ACHN (cell line): Measurements from ENCODE around the gene PDE11A.
A peak's percentile ranks its signal among the peaks of the same experiment; 100 is the strongest.

ENCODE experiments used
- DNase-seq: peaks from one replicate; pipeline ENCODE4 v3.0.0-alpha.2; 2015
- in situ Hi-C: cut with HindIII; loops from 2 replicates; pipeline ENCODE4 v1.10.0; 2017; ENCODE audit warnings: low sequenced_read_pairs, low pct_ligation_motif_present, low pct_unique_long_range_greater_than_20kb

The PDE11A gene

GRCh38 chr2:178029342-178029741, 43.2 kb downstream of the PDE11A start:
- in situ Hi-C loops = no loop called here
- no peak for DNase-seq

DNA sequence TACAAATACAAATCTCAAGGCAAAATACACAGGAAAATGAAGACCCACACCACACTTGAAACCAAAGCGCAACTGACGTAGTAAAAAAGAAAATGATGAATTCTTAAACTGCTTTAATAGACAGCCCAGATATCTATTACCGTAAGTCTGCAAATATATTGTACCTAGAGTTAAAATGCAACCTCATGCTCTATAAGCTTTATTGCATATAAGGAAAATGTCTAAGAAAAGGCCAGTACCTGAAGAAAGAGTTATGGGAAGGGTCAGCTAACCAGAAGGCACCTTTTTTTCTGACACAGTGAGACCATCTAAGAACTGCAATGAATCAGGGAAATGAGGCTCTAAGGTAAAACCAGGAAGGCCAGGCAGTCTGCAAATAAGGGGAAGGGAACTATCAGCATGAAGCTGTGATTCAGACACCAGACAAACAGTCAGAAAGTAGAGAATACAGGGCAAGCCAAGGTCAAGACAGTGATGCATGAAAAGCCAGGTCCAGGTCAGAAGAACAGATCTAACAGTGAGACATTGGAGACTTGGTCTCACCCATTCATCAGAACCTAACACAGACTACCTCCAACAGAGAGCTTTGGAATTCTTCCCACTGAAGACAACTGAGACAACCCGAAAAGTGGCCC, 46.9 kb downstream of the PDE11A start:
- in situ Hi-C loops = no loop called here

GRCh38 chr2:178018141-178018540, 54.4 kb downstream of the PDE11A start:
- no peak for DNase-seq
- in situ Hi-C loops = no loop called here

More for the DNA sequence above, 46.9 kb downstream of the PDE11A start:
- DNase-seq = peak; percentile 35

DNA sequence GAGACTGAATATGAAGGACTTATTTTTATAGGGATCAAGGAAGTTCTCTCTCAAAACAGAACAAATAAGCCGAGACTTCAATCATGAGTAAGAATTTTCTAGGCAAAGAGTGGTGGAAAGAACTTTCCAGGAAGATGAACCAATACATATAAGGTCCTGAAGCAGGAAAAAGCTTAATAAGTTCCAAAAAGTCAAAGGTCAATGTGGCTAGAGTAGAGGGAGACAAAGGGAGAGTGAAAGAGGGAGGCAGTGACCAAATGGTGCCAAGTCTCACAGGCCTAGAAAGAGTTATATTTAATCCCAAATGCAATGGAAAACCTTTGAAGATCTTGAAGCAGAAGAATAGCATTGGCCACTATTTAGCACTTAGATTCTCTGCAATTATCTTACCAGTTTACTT, 56.0 kb downstream of the PDE11A start:
- in situ Hi-C loops = no loop called here
- no peak for DNase-seq

- DNase-seq = no peak
- in situ Hi-C loops = no loop called here
Observed at GRCh38 chr2:178012639-178013038, 59.9 kb downstream of the PDE11A start.

- no peak for DNase-seq
- in situ Hi-C loops = no loop called here
Observed at GRCh38 chr2:178009813-178010212, 62.8 kb downstream of the PDE11A start.

DNA sequence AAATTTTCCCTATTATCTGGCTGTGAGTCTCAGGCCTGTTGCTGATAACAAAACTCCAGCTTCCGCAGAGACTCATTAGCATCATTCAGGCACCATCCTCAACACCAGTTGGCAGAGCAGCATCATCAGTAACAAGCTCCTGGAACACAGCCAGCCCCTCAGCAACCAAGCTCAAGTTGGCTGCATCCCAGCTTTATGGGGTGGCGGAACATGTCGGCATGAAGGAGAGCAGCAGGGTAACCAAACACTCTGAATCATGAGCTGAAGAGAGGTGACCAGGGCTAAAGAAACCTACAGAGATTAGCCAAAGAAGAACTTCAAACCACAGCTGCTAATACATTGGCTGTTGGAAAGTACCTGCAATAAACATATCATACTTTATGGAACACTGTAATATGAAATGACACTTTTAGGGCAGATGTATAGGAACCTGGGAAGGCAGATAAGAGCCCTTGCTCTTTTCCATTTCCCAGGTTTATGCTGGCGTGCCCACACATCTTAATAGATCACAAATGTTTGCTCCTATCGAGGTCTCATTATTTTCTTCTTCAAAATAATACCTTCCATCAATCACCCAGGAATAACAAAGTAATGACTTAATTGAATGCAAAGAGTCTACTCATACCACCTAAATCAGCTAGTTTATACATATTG, 63.8 kb downstream of the PDE11A start:
- peak; percentile 76 for DNase-seq
- in situ Hi-C loops = no loop called here

GRCh38 chr2:178006710-178007109, 65.9 kb downstream of the PDE11A start:
- in situ Hi-C loops = no loop called here
- DNase-seq = peak; percentile 34

DNA sequence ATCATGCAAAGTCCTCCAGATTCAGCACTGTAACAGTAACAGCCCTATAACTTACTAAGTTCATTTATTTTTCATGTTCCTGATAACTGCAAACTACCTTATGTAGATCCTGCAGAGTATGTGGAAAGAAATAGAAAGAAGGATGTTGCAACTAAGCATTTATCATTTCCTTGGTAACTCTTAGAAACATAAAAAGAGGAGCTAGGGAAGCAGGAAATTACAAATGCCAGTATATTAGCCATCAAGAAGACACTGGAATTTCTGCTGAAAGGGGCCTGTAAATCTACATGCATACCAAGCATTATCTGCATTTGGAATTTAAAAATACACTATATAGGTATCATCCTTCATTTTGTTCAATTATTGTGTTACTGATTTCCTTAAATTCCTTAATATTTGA, 66.8 kb downstream of the PDE11A start:
- in situ Hi-C loops = no loop called here
- no peak for DNase-seq

- in situ Hi-C loops = no loop called here
- no peak for DNase-seq
Observed at GRCh38 chr2:178002038-178002437, 70.5 kb downstream of the PDE11A start.

DNA sequence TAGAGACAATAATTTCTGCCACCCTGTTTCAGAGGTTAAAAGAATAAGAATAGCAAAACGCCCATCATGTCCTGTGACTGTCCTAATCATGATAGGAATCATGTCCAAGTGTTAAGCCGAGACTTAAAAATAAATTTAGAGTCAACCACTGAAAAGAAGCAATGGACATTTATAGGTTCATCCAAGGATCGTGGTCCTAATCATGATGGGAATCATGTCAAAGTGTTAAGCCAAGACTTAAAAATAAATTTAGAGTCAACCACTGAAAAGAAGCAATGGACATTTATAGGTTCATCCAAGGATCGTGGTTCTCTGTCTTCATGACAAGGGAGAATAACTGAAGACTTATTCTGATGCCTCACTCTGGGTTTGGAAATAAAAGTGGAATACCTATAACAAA, 73.6 kb downstream of the PDE11A start:
- in situ Hi-C loops = no loop called here
- DNase-seq = no peak

- peak; percentile 83 for DNase-seq
- in situ Hi-C loops = no loop called here
Observed at GRCh38 chr2:177998006-177998405, 74.6 kb downstream of the PDE11A start.

DNA sequence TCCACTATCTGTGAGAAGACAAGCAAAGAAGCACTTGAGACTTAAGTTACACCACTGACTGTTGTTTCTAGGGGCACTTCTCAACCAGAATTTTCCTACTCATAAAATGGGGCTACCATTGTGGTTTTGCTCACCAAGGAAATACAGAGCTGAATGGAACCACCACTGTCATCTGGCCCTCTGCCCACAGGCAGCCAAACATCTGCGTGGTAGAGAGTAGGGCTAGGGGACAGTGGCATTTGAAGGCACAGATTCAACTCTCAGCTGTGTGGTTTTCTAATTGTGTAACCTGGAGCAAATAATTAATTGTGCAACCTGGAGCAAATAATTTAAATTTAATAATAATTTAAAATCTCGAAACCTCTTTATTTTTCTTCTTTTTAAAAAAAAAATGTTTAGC, 79.6 kb downstream of the PDE11A start:
- no peak for DNase-seq

DNA sequence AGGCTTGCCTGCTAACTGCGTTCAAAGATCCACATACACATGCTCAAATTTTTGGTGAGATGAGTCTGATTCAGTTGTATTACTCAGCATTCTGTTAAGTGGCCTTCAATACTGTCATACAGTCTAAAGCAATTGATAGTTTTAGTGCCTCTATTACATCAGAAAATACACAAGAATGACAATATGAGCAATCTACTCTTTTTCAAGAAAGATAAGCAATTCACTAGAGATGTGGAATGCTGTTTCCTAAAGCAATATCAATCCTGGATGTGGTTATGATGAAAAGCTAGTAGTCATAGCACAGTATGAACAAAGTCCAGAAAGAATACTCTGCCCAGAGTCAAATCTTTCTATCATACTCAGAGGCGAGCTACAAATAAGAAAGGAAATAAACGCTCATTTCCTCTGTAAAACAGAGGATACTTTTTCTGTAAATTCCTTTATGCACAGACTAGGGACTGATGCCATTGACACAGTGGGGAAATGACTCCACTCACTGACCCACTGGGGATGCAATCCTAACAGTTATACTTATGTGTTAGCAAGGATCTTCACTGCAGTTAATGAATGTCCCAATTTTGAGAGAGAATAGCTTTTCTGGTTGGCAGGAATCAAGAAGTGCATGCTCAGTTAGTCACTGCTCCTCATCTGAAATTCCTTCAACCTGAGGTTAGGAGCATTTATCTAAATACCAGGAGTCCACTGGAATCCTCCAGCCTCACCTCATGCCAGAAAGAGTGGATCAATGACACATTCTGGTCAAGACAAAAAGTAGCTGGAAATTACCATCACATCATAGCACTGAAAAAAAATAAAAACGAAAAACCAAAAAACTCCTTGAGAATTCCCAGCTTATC, 83.3 kb downstream of the PDE11A start:
- peak; percentile 97 for DNase-seq
- in situ Hi-C loops = no loop called here

More for the DNA sequence above, 79.6 kb downstream of the PDE11A start:
- in situ Hi-C loops = no loop called here

DNA sequence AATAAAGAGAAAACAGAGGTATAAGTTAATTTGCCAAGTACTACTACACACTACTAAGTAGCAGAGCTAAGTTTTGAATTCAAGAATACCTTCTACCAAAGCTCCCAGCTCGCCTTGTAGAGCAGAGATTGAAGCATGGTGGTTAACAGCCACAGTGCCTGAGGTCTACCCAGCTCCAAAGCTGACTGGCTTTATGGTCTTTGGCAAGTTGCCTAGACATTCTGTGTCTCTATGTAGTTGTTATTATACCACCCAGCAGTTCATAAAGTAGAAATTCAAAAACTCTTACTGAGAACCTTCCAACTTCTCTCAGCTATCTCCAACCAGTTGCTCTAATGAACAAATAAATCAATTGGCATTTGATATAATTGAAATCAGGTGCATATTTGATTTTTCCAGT, 87.8 kb downstream of the PDE11A start:
- DNase-seq = peak; percentile 75
- in situ Hi-C loops = no loop called here

DNA sequence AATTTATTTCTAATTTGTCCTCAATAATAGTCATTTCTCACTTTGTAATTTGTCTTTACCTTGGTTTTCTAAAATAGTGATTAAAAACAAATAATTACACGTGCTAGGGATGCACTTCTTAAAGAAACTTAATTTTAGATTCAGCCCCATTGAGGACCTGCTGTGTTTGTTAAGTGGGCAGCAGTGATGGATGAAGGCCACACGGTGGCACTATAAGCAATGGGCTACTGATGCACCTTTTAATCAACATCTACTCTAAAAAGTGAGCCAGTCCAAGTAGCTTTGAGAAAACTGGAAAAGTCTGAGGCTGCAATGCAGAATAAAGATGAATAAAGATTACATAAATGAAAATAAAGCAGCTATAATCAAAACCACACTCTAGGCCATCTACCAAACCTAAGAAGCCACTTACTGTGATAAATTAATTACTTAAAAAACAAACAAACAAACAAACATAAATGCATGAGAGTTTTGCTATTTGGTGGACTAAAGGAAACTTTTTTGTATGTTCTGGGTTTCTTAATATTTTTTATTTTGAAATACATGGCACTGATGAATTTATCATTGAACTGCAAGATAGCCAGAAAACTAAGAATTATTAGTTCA, 89.3 kb downstream of the PDE11A start:
- peak; percentile 81 for DNase-seq

GRCh38 chr2:177972782-177973181, 99.8 kb downstream of the PDE11A start:
- DNase-seq = no peak
- in situ Hi-C loops = no loop called here

More for the DNA sequence above, 89.3 kb downstream of the PDE11A start:
- in situ Hi-C loops = no loop called here

DNA sequence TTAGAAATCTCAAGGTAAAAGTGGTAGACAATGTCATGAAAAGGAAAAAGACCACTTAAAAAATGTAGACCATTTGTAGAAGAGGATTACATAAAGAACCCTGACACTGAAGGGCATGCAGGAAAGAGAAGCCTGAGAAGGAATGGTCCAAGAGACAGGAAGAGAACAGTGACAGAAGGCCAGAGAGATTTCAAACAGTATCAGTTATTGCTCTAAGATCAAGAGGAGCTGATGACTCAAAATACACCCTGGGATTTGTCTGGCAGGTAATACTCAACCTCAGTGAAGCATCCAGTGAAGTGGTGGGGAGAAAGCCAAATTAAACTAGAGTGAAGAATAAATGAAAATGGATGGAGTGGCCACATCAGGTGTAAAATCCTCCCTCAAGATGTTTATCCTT, 100.5 kb downstream of the PDE11A start:
- in situ Hi-C loops = no loop called here
- DNase-seq = no peak
